ENCODE results near the gene ABCC12.
"Not testable (repeated sequence)": the region's sequence is repeated elsewhere in the genome, so short reads cannot be mapped to it uniquely, and the experiment has no call there.

ABCC12 gene

GRCh38 chr16:48155926-48156789 is at the start of gene ABCC12:
TSS of gene ABCC12 (minus strand) at chr16:48155993. CDS start at chr16:48146424, 9,569 bp downstream.
- no peak for DNase-seq (ENCODE audit: extremely low read depth in 1 of 2, low read depth in 1 of 2)

- no peak for DNase-seq (ENCODE audit: extremely low read depth in 1 of 2, low read depth in 1 of 2)
Observed at GRCh38 chr16:48204825-48205151, 49.0 kb upstream of the ABCC12 start.

GRCh38 chr16:48203974-48204824 is 48.4 kb upstream of the ABCC12 start:
- DNase-seq (ENCODE audit: extremely low read depth in 1 of 2, low read depth in 1 of 2): no peak

- DNase-seq (ENCODE audit: extremely low read depth in 1 of 2, low read depth in 1 of 2): no peak
Observed at GRCh38 chr16:48201515-48202201, 45.9 kb upstream of the ABCC12 start.

GRCh38 chr16:48197294-48197693 is 41.5 kb upstream of the ABCC12 start:
- no peak for DNase-seq (ENCODE audit: extremely low read depth in 1 of 2, low read depth in 1 of 2)

GRCh38 chr16:48194828-48195556 is 39.2 kb upstream of the ABCC12 start:
- DNase-seq (ENCODE audit: extremely low read depth in 1 of 2, low read depth in 1 of 2): no peak

GRCh38 chr16:48193846-48194245 is 38.1 kb upstream of the ABCC12 start:
- DNase-seq (ENCODE audit: extremely low read depth in 1 of 2, low read depth in 1 of 2): no peak

- no peak for DNase-seq (ENCODE audit: extremely low read depth in 1 of 2, low read depth in 1 of 2)
Observed at GRCh38 chr16:48188449-48189102, 32.8 kb upstream of the ABCC12 start.

- DNase-seq (ENCODE audit: extremely low read depth in 1 of 2, low read depth in 1 of 2): no peak
Observed at GRCh38 chr16:48187779-48188178, 32.0 kb upstream of the ABCC12 start.

GRCh38 chr16:48184681-48185080 is 28.9 kb upstream of the ABCC12 start:
- DNase-seq (ENCODE audit: extremely low read depth in 1 of 2, low read depth in 1 of 2): no peak

- DNase-seq (ENCODE audit: extremely low read depth in 1 of 2, low read depth in 1 of 2): no peak
Observed at GRCh38 chr16:48182979-48183537, 27.3 kb upstream of the ABCC12 start.

GRCh38 chr16:48181746-48182520 is 26.1 kb upstream of the ABCC12 start:
- not testable (repeated sequence) for DNase-seq (ENCODE audit: extremely low read depth in 1 of 2, low read depth in 1 of 2)

GRCh38 chr16:48180868-48181480 is 25.2 kb upstream of the ABCC12 start:
- no peak for DNase-seq (ENCODE audit: extremely low read depth in 1 of 2, low read depth in 1 of 2)

- no peak for DNase-seq (ENCODE audit: extremely low read depth in 1 of 2, low read depth in 1 of 2)
Observed at GRCh38 chr16:48176635-48177408, 21.0 kb upstream of the ABCC12 start.

- no peak for DNase-seq (ENCODE audit: extremely low read depth in 1 of 2, low read depth in 1 of 2)
Observed at GRCh38 chr16:48173889-48174288, 18.1 kb upstream of the ABCC12 start.

- no peak for DNase-seq (ENCODE audit: extremely low read depth in 1 of 2, low read depth in 1 of 2)
Observed at GRCh38 chr16:48172682-48173081, 16.9 kb upstream of the ABCC12 start.

- no peak for DNase-seq (ENCODE audit: extremely low read depth in 1 of 2, low read depth in 1 of 2)
Observed at GRCh38 chr16:48169896-48170295, 14.1 kb upstream of the ABCC12 start.

GRCh38 chr16:48168075-48168474 is 12.3 kb upstream of the ABCC12 start:
- no peak for DNase-seq (ENCODE audit: extremely low read depth in 1 of 2, low read depth in 1 of 2)

All from activated CD8-positive, alpha-beta memory T cell treated with anti-CD3 and anti-CD28 coated beads for 1 hour (primary cell).